Sigmoid colon (tissue), 7 donors: ENCODE results near the gene AURKB. TPM values are rescaled to one million over a fixed set of nuclear protein-coding genes. Genes with fewer than 3 reads are reported as not detected.

ENCODE experiments used
- DNase-seq: peaks from one replicate; pipeline ENCODE4 v3.0.0-alpha.2; 2019
- H3K27ac ChIP-seq, 4 donors: fragments of 200-600 bp; sonication (generic); one replicate each; pipeline ENCODE4 v1.5.1; 2016 to 2019; ENCODE audit warnings: mild to moderate bottlenecking in 1 of 4
- H3K27me3 ChIP-seq, 3 donors: fragments of 200-600 bp; sonication (generic); one replicate each; pipeline ENCODE4 v1.5.1; 2019; ENCODE audit warnings: mild to moderate bottlenecking in 1 of 3
- H3K36me3 ChIP-seq, 4 donors: fragments of 200-600 bp; sonication (generic); one replicate each; pipeline ENCODE4 v1.5.1; 2016 to 2019
- H3K4me1 ChIP-seq, 4 donors: fragments of 200-600 bp; sonication (generic); one replicate each; pipeline ENCODE4 v1.5.1; 2017 to 2019
- H3K4me3 ChIP-seq, 4 donors: fragments of 200-600 bp; sonication (generic); one replicate each; pipeline ENCODE4 v1.5.1; 2017 to 2019; ENCODE audit warnings: mild to moderate bottlenecking in 2 of 4, moderate library complexity in 1 of 4
- H3K9me3 ChIP-seq, 4 donors: fragments of 200-600 bp in 3 of 4; sonication (generic) in 3 of 4; one replicate each; pipeline versions ENCODE4 v1.5.1 to v1.6.1; 2013 to 2019
- CTCF ChIP-seq, 4 experiments: fragments of 450-650 bp in 3 of 4; fragments of 200-600 bp in 1 of 4; IDR thresholded peaks; one replicate each; pipeline ENCODE4 v1.5.1; 2016 to 2019; ENCODE audit warnings: antibody characterized with exemption in 4 of 4, mild to moderate bottlenecking in 3 of 4, moderate library complexity in 2 of 4
- EP300 ChIP-seq, 4 donors: sonication (generic); formaldehyde crosslinking; IDR thresholded peaks; one replicate each; pipeline ENCODE4 v1.6.1; 2017; ENCODE audit warnings: antibody characterized with exemption in 4 of 4
- POLR2A ChIP-seq, 2 donors: fragments of 450-650 bp; IDR thresholded peaks; one replicate each; pipeline ENCODE4 v1.6.1; 2016; ENCODE audit warnings: antibody characterized with exemption in 2 of 2, mild to moderate bottlenecking in 2 of 2, moderate library complexity in 2 of 2
- POLR2AphosphoS5 ChIP-seq, 4 donors: sonication (generic); formaldehyde crosslinking; IDR thresholded peaks; one replicate each; pipeline ENCODE4 v1.6.1; 2017; ENCODE audit warnings: antibody characterized with exemption in 4 of 4
- WGBS, 2 donors: extraction: QIAGEN DNeasy Blood & Tissue Kit; methylation state at CpG; one replicate each; pipeline ENCODE4 v1.1.7; 2013; 5-methylcytosine and 5-hydroxymethylcytosine counted together
- intact Hi-C: fragments of 100-400 bp; cut with DNase I; formaldehyde crosslinking; loops from one replicate; pipeline ENCODE4 v1.15.1; 2023
- polyA plus RNA-seq, 3 donors: library from polyadenylated mRNA; stranded (reverse); fragments of 200-250 nt; gene quantifications; one replicate each; pipeline ENCODE4 v1.2.3, GENCODE V29; 2013
- total RNA-seq, 4 donors: library from RNA; depleted of rRNA; stranded (reverse); fragments of >200 nt; gene quantifications; one replicate each; pipeline ENCODE4 v1.1.0, GENCODE V29; 2016
- donor health status: healthy with polysubstance abuse.
- donor health status: Bipolar disorder and iron deficiency.
- donor health status: healthy.

AURKB gene
- total and polyA plus RNA-seq, 7 donors = 1.4 to 45.6 (median 3.3) TPM; not detected in 2

- no peak for TF ChIP-seq EP300 (IDR thresholded peaks at IDR 0.05)
- TF ChIP-seq CTCF (IDR thresholded peaks at IDR 0.05) = no peak
- no peak for TF ChIP-seq POLR2A (IDR thresholded peaks at IDR 0.05)
- no peak for TF ChIP-seq POLR2AphosphoS5 (IDR thresholded peaks at IDR 0.05)
- Histone ChIP-seq H3K36me3 (no peaks in the 10 kb centered on the region), H3K4me1 (peaks cover 0 to 22% (median 20%) of the 10 kb centered on the region in 4 donors), H3K27ac (no peak overlapping the region), H3K27me3 (no peaks in the 10 kb centered on the region), H3K4me3 (no peak overlapping the region), H3K9me3 (no peaks in the 10 kb centered on the region)
- WGBS, 2 donors = 92 to 93% methylated on average over 6 of the region's 6 CpGs
- intact Hi-C loops = no loop called here
- DNase-seq = no peak
Measured at GRCh38 chr17:8166731-8167130, 43.6 kb downstream of the AURKB start.

GRCh38 chr17:8164815-8165131, 45.6 kb downstream of the AURKB start:
- DNase-seq = peak; percentile 63
- WGBS, 2 donors = 74 to 77% methylated on average over 6 of the region's 6 CpGs
- no peaks in the 10 kb centered on the region for H3K27me3 ChIP-seq
- H3K4me3 ChIP-seq = no peak overlapping the region
- no peaks in the 10 kb centered on the region for H3K9me3 ChIP-seq
- peak overlapping the region; percentile 98 to 100 (median 99) for H3K27ac ChIP-seq
- intact Hi-C loops = loop anchor here (5.0 kb wide), 1 partner anchor 58 kb away; no protein-coding TSS in a partner anchor
- peaks cover 0 to 14% (median 10%) of the 10 kb centered on the region in 4 donors for H3K36me3 ChIP-seq
- TF ChIP-seq POLR2A (IDR thresholded peaks at IDR 0.05) (no peak), CTCF (IDR thresholded peaks at IDR 0.05) (no peak), POLR2AphosphoS5 (IDR thresholded peaks at IDR 0.05) (no peak), EP300 (IDR thresholded peaks at IDR 0.05) (no peak)
- H3K4me1 ChIP-seq = peaks cover 0 to 40% (median 35%) of the 10 kb centered on the region in 4 donors

- H3K4me3 ChIP-seq = no peak overlapping the region
- no peaks in the 10 kb centered on the region for H3K9me3 ChIP-seq
- H3K27me3 ChIP-seq = no peaks in the 10 kb centered on the region
- H3K4me1 ChIP-seq = peaks cover 0 to 45% (median 40%) of the 10 kb centered on the region in 4 donors
- TF ChIP-seq POLR2A (IDR thresholded peaks at IDR 0.05) = no peak
- no peak for TF ChIP-seq EP300 (IDR thresholded peaks at IDR 0.05)
- no peak for TF ChIP-seq CTCF (IDR thresholded peaks at IDR 0.05)
- TF ChIP-seq POLR2AphosphoS5 (IDR thresholded peaks at IDR 0.05) = peak in 2 of 4 donors; percentile 21 to 63
- peak; percentile 92 for DNase-seq
- H3K36me3 ChIP-seq = peaks cover 0 to 20% (median 13%) of the 10 kb centered on the region in 4 donors
- intact Hi-C loops = loop anchor here (5.0 kb wide), 1 partner anchor 58 kb away; no protein-coding TSS in a partner anchor
- 13 to 31% methylated on average over 13 of the region's 13 CpGs for WGBS, 2 donors
- peak overlapping the region; percentile 98 to 100 (median 99) for H3K27ac ChIP-seq
Measured at GRCh38 chr17:8163978-8164814, 46.2 kb downstream of the AURKB start.

GRCh38 chr17:8162997-8163977, 47.1 kb downstream of the AURKB start:
- Histone ChIP-seq H3K4me3 (peak overlapping the region; percentile 46 to 99 (median 91)), H3K27me3 (no peaks in the 10 kb centered on the region), H3K9me3 (no peaks in the 10 kb centered on the region), H3K36me3 (peaks cover 0 to 21% (median 14%) of the 10 kb centered on the region in 4 donors), H3K27ac (peak overlapping the region; percentile 98 to 100 (median 99)), H3K4me1 (peaks cover 0 to 53% (median 48%) of the 10 kb centered on the region in 4 donors)
- peak; percentile 81 for DNase-seq
- WGBS, 2 donors = 12 to 14% methylated on average over 55 of the region's 55 CpGs
- intact Hi-C loops = loop anchor here (5.0 kb wide), 1 partner anchor 59 kb away; no protein-coding TSS in a partner anchor
- TF ChIP-seq EP300 (IDR thresholded peaks at IDR 0.05) = no peak
- no peak for TF ChIP-seq CTCF (IDR thresholded peaks at IDR 0.05)
- no peak for TF ChIP-seq POLR2AphosphoS5 (IDR thresholded peaks at IDR 0.05)
- no peak for TF ChIP-seq POLR2A (IDR thresholded peaks at IDR 0.05)
